ENCODE results near the gene PAAF1.
"Not testable (repeated sequence)": the region's sequence is repeated elsewhere in the genome, so short reads cannot be mapped to it uniquely, and the experiment has no call there.

PAAF1 gene

GRCh38 chr11:73912026-73912425, 35.2 kb downstream of the PAAF1 start:
- Histone ChIP-seq H3K4me3 (ENCODE audit: low read depth in 1 of 5, low read length in 5 of 5) (no peak overlapping the region), H3K27me3 (ENCODE audit: control insufficient read depth in 5 of 5, insufficient read depth in 4 of 5, low read length in 5 of 5) (no peaks in the 10 kb centered on the region), H3K9me3 (ENCODE audit: control insufficient read depth in 5 of 5, low read length in 5 of 5) (no peaks in the 10 kb centered on the region), H3K9ac (ENCODE audit: low read length in 5 of 5) (no peak overlapping the region), H3K27ac (ENCODE audit: low read depth, low read length) (no peak overlapping the region), H3K36me3 (ENCODE audit: control insufficient read depth in 5 of 5, insufficient read depth in 5 of 5, low read length in 5 of 5) (peaks cover 20 to 80% (median 66%) of the 10 kb centered on the region in 5 donors), H3K4me1 (ENCODE audit: control insufficient read depth in 5 of 5, insufficient read depth in 5 of 5, low read length in 5 of 5) (no peaks in the 10 kb centered on the region)

GRCh38 chr11:73913472-73913871, 36.7 kb downstream of the PAAF1 start:
- Histone ChIP-seq H3K9ac (ENCODE audit: low read length in 5 of 5) (no peak overlapping the region), H3K36me3 (ENCODE audit: control insufficient read depth in 5 of 5, insufficient read depth in 5 of 5, low read length in 5 of 5) (peaks cover 20 to 78% (median 67%) of the 10 kb centered on the region in 5 donors), H3K4me1 (ENCODE audit: control insufficient read depth in 5 of 5, insufficient read depth in 5 of 5, low read length in 5 of 5) (no peaks in the 10 kb centered on the region), H3K9me3 (ENCODE audit: control insufficient read depth in 5 of 5, low read length in 5 of 5) (no peaks in the 10 kb centered on the region), H3K27me3 (ENCODE audit: control insufficient read depth in 5 of 5, insufficient read depth in 4 of 5, low read length in 5 of 5) (no peaks in the 10 kb centered on the region), H3K27ac (ENCODE audit: low read depth, low read length) (no peak overlapping the region), H3K4me3 (ENCODE audit: low read depth in 1 of 5, low read length in 5 of 5) (no peak overlapping the region)

- no peak overlapping the region for H3K9ac ChIP-seq (ENCODE audit: low read length in 5 of 5)
- no peaks in the 10 kb centered on the region for H3K4me1 ChIP-seq (ENCODE audit: control insufficient read depth in 5 of 5, insufficient read depth in 5 of 5, low read length in 5 of 5)
- peaks cover 25 to 82% (median 74%) of the 10 kb centered on the region in 5 donors for H3K36me3 ChIP-seq (ENCODE audit: control insufficient read depth in 5 of 5, insufficient read depth in 5 of 5, low read length in 5 of 5)
- no peaks in the 10 kb centered on the region for H3K27me3 ChIP-seq (ENCODE audit: control insufficient read depth in 5 of 5, insufficient read depth in 4 of 5, low read length in 5 of 5)
- H3K27ac ChIP-seq (ENCODE audit: low read depth, low read length): no peak overlapping the region
- H3K4me3 ChIP-seq (ENCODE audit: low read depth in 1 of 5, low read length in 5 of 5): no peak overlapping the region
- no peaks in the 10 kb centered on the region for H3K9me3 ChIP-seq (ENCODE audit: control insufficient read depth in 5 of 5, low read length in 5 of 5)
Measured at GRCh38 chr11:73914284-73914683, 37.5 kb downstream of the PAAF1 start.

- no peaks in the 10 kb centered on the region for H3K27me3 ChIP-seq (ENCODE audit: control insufficient read depth in 5 of 5, insufficient read depth in 4 of 5, low read length in 5 of 5)
- no peak overlapping the region for H3K27ac ChIP-seq (ENCODE audit: low read depth, low read length)
- H3K36me3 ChIP-seq (ENCODE audit: control insufficient read depth in 5 of 5, insufficient read depth in 5 of 5, low read length in 5 of 5): peaks cover 28 to 75% (median 60%) of the 10 kb centered on the region in 5 donors
Measured at GRCh38 chr11:73916435-73916834, 39.6 kb downstream of the PAAF1 start.

GRCh38 chr11:73921180-73921579, 44.4 kb downstream of the PAAF1 start:
- H3K4me1 ChIP-seq (ENCODE audit: control insufficient read depth in 5 of 5, insufficient read depth in 5 of 5, low read length in 5 of 5): no peaks in the 10 kb centered on the region
- no peaks in the 10 kb centered on the region for H3K27me3 ChIP-seq (ENCODE audit: control insufficient read depth in 5 of 5, insufficient read depth in 4 of 5, low read length in 5 of 5)
- H3K9ac ChIP-seq (ENCODE audit: low read length in 5 of 5): no peak overlapping the region
- no peaks in the 10 kb centered on the region for H3K9me3 ChIP-seq (ENCODE audit: control insufficient read depth in 5 of 5, low read length in 5 of 5)
- no peak overlapping the region for H3K4me3 ChIP-seq (ENCODE audit: low read depth in 1 of 5, low read length in 5 of 5)
- no peak overlapping the region for H3K27ac ChIP-seq (ENCODE audit: low read depth, low read length)
- peaks cover 27 to 54% (median 44%) of the 10 kb centered on the region in 5 donors for H3K36me3 ChIP-seq (ENCODE audit: control insufficient read depth in 5 of 5, insufficient read depth in 5 of 5, low read length in 5 of 5)

More at GRCh38 chr11:73916435-73916834, 39.6 kb downstream of the PAAF1 start:
- no peak overlapping the region for H3K4me3 ChIP-seq (ENCODE audit: low read depth in 1 of 5, low read length in 5 of 5)
- H3K9ac ChIP-seq (ENCODE audit: low read length in 5 of 5): no peak overlapping the region
- H3K9me3 ChIP-seq (ENCODE audit: control insufficient read depth in 5 of 5, low read length in 5 of 5): no peaks in the 10 kb centered on the region
- no peaks in the 10 kb centered on the region for H3K4me1 ChIP-seq (ENCODE audit: control insufficient read depth in 5 of 5, insufficient read depth in 5 of 5, low read length in 5 of 5)

- Histone ChIP-seq H3K27ac (ENCODE audit: low read depth, low read length) (no peak overlapping the region), H3K36me3 (ENCODE audit: control insufficient read depth in 5 of 5, insufficient read depth in 5 of 5, low read length in 5 of 5) (peaks cover 22 to 56% (median 37%) of the 10 kb centered on the region in 5 donors), H3K27me3 (ENCODE audit: control insufficient read depth in 5 of 5, insufficient read depth in 4 of 5, low read length in 5 of 5) (no peaks in the 10 kb centered on the region), H3K4me1 (ENCODE audit: control insufficient read depth in 5 of 5, insufficient read depth in 5 of 5, low read length in 5 of 5) (no peaks in the 10 kb centered on the region), H3K4me3 (ENCODE audit: low read depth in 1 of 5, low read length in 5 of 5) (no peak overlapping the region), H3K9ac (ENCODE audit: low read length in 5 of 5) (no peak overlapping the region), H3K9me3 (ENCODE audit: control insufficient read depth in 5 of 5, low read length in 5 of 5) (no peaks in the 10 kb centered on the region)
Measured at GRCh38 chr11:73929388-73929787, 52.6 kb downstream of the PAAF1 start.

GRCh38 chr11:73931039-73931645, 54.3 kb downstream of the PAAF1 start:
- Histone ChIP-seq H3K9ac (ENCODE audit: low read length in 5 of 5) (peak overlapping the region in 1 of 5 donors; percentile 43), H3K4me3 (ENCODE audit: low read depth in 1 of 5, low read length in 5 of 5) (no peak overlapping the region), H3K9me3 (ENCODE audit: control insufficient read depth in 5 of 5, low read length in 5 of 5) (no peaks in the 10 kb centered on the region), H3K36me3 (ENCODE audit: control insufficient read depth in 5 of 5, insufficient read depth in 5 of 5, low read length in 5 of 5) (peaks cover 25 to 47% (median 34%) of the 10 kb centered on the region in 5 donors), H3K4me1 (ENCODE audit: control insufficient read depth in 5 of 5, insufficient read depth in 5 of 5, low read length in 5 of 5) (no peaks in the 10 kb centered on the region), H3K27me3 (ENCODE audit: control insufficient read depth in 5 of 5, insufficient read depth in 4 of 5, low read length in 5 of 5) (no peaks in the 10 kb centered on the region), H3K27ac (ENCODE audit: low read depth, low read length) (no peak overlapping the region)

GRCh38 chr11:73931951-73932350, 55.2 kb downstream of the PAAF1 start:
- Histone ChIP-seq H3K27ac (ENCODE audit: low read depth, low read length) (no peak overlapping the region), H3K36me3 (ENCODE audit: control insufficient read depth in 5 of 5, insufficient read depth in 5 of 5, low read length in 5 of 5) (peaks cover 22 to 41% (median 29%) of the 10 kb centered on the region in 5 donors), H3K4me1 (ENCODE audit: control insufficient read depth in 5 of 5, insufficient read depth in 5 of 5, low read length in 5 of 5) (no peaks in the 10 kb centered on the region), H3K9ac (ENCODE audit: low read length in 5 of 5) (no peak overlapping the region), H3K4me3 (ENCODE audit: low read depth in 1 of 5, low read length in 5 of 5) (no peak overlapping the region), H3K27me3 (ENCODE audit: control insufficient read depth in 5 of 5, insufficient read depth in 4 of 5, low read length in 5 of 5) (no peaks in the 10 kb centered on the region), H3K9me3 (ENCODE audit: control insufficient read depth in 5 of 5, low read length in 5 of 5) (no peaks in the 10 kb centered on the region)

GRCh38 chr11:73932781-73933180, 56.0 kb downstream of the PAAF1 start:
- Histone ChIP-seq H3K4me3 (ENCODE audit: low read depth in 1 of 5, low read length in 5 of 5) (no peak overlapping the region), H3K27ac (ENCODE audit: low read depth, low read length) (no peak overlapping the region), H3K9ac (ENCODE audit: low read length in 5 of 5) (no peak overlapping the region), H3K27me3 (ENCODE audit: control insufficient read depth in 5 of 5, insufficient read depth in 4 of 5, low read length in 5 of 5) (no peaks in the 10 kb centered on the region), H3K36me3 (ENCODE audit: control insufficient read depth in 5 of 5, insufficient read depth in 5 of 5, low read length in 5 of 5) (peaks cover 15 to 32% (median 21%) of the 10 kb centered on the region in 5 donors), H3K4me1 (ENCODE audit: control insufficient read depth in 5 of 5, insufficient read depth in 5 of 5, low read length in 5 of 5) (no peaks in the 10 kb centered on the region), H3K9me3 (ENCODE audit: control insufficient read depth in 5 of 5, low read length in 5 of 5) (no peaks in the 10 kb centered on the region)

- peaks cover 0 to 11% (median 5%) of the 10 kb centered on the region in 5 donors for H3K9me3 ChIP-seq (ENCODE audit: control insufficient read depth in 5 of 5, low read length in 5 of 5)
- not testable (repeated sequence) for H3K27ac ChIP-seq (ENCODE audit: low read depth, low read length); H3K4me1 ChIP-seq (ENCODE audit: control insufficient read depth in 5 of 5, insufficient read depth in 5 of 5, low read length in 5 of 5); H3K9ac ChIP-seq (ENCODE audit: low read length in 5 of 5); H3K4me3 ChIP-seq (ENCODE audit: low read depth in 1 of 5, low read length in 5 of 5); H3K27me3 ChIP-seq (ENCODE audit: control insufficient read depth in 5 of 5, insufficient read depth in 4 of 5, low read length in 5 of 5)
- peaks cover 2 to 15% (median 8%) of the 10 kb centered on the region in 5 donors for H3K36me3 ChIP-seq (ENCODE audit: control insufficient read depth in 5 of 5, insufficient read depth in 5 of 5, low read length in 5 of 5)
Measured at GRCh38 chr11:73936047-73936446, 59.2 kb downstream of the PAAF1 start.
